AG04449 (cell line): Measurements from ENCODE around the gene CRYBB2.

Experiments
- CTCF ChIA-PET: fragments of 350-600 bp; formaldehyde crosslinking; extraction: SDS; loops from one replicate; lab custom pipeline; 2021; ENCODE audit warnings: antibody characterized with exemption; lab: Yijun Ruan, JAX
- POLR2A ChIA-PET: fragments of 400-600, 350-600 bp; formaldehyde crosslinking; extraction: SDS; loops from one replicate; lab custom pipeline; 2020; ENCODE audit warnings: antibody characterized with exemption, inconsistent platforms; lab: Yijun Ruan, JAX
- DNase-seq: peaks from one replicate; pipeline ENCODE4 v3.0.0-alpha.2; 2010; ENCODE audit warnings: low read depth, low spot score
- H3K4me3 ChIP-seq: 2 replicates; pipeline ENCODE4 v1.5.1; 2011; ENCODE audit warnings: low read depth, mild to moderate bottlenecking, control low read depth, low read length
- CTCF ChIP-seq: IDR thresholded peaks from one replicate; pipeline ENCODE4 v1.5.1; 2011; ENCODE audit warnings: mild to moderate bottlenecking, moderate library complexity, low read length, control low read depth, inconsistent platforms; ENCODE audit not compliant: insufficient read depth; ENCODE audit errors: missing control alignments

The CRYBB2 gene

GRCh38 chr22:25183949-25184619 is 35.4 kb upstream of the CRYBB2 start:
- H3K4me3 ChIP-seq: no peak overlapping the region
- DNase-seq: no peak
- POLR2A ChIA-PET: no interaction called here
- no peak for TF ChIP-seq CTCF
- CTCF ChIA-PET: no interaction called here

- CTCF ChIA-PET: interaction anchor here (0.6 to 1.1 kb wide), 2 partner anchors 16 to 684 kb away, joined by 3 to 5 read pairs; no protein-coding TSS in a partner anchor
- no peak for DNase-seq
- TF ChIP-seq CTCF: no peak
- POLR2A ChIA-PET: no interaction called here
- H3K4me3 ChIP-seq: no peak overlapping the region
Measured at GRCh38 chr22:25186140-25186539, 33.3 kb upstream of the CRYBB2 start.

DNA sequence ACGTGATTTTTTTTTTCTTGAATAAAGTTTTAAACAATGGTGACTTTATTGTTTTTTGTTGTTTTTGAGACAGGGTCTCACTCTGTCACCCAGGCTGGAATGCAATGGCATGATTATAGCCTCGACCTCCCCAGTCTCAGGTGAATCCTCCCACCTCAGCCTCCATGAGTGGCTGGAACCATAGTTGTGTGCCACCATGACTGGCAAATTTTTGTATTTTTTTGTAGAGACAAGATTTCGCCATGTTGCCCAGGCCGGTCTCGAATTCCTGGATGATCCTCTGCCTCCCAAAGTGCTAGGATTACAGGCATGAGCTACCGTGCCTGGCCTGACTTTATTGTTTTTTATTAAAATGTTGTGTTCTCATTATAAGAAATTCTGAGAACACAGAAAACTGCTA is 32.0 kb upstream of the CRYBB2 start:
- CTCF ChIA-PET: interaction anchor here (1.7 kb wide), 1 partner anchor 15 kb away, joined by 6 read pairs; no protein-coding TSS in a partner anchor

DNA sequence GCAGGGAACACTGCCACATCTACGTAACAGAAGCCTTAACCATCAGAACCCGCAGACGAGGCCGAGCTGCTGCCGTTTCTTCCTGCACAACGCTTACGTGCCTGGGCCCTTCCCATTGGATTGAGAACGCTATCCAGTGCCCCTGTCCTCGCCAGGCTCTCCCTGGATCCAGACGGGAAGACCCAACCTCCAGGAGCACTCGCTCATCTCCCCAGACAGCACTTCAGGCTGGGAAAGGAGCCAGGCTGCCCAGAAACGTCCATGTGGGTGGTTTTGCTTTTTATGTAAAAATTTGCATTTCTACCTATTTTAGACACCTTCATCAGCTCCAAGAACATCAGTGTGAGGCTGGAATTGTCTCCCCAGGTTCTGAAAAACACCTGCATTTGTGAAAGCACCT is 27.0 kb upstream of the CRYBB2 start:
- TF ChIP-seq CTCF: no peak
- ChIA-PET POLR2A (no interaction called here), CTCF (interaction anchor here (1.8 kb wide), 1 partner anchor 10 kb away, joined by 10 read pairs; no protein-coding TSS in a partner anchor)
- no peak for DNase-seq
- H3K4me3 ChIP-seq: no peak overlapping the region

More for the DNA sequence above, 32.0 kb upstream of the CRYBB2 start:
- no peak overlapping the region for H3K4me3 ChIP-seq
- POLR2A ChIA-PET: no interaction called here
- no peak for DNase-seq
- TF ChIP-seq CTCF: no peak

- no peak for TF ChIP-seq CTCF
- DNase-seq: no peak
- H3K4me3 ChIP-seq: no peak overlapping the region
- POLR2A ChIA-PET: no interaction called here
- CTCF ChIA-PET: interaction anchor here (1.8 kb wide), 1 partner anchor 9 kb away, joined by 10 read pairs; no protein-coding TSS in a partner anchor
Measured at GRCh38 chr22:25193130-25193529, 26.3 kb upstream of the CRYBB2 start.

- CTCF ChIA-PET: interaction anchor here (1.8 kb wide), 1 partner anchor 9 kb away, joined by 10 read pairs; no protein-coding TSS in a partner anchor
- TF ChIP-seq CTCF: no peak
- DNase-seq: no peak
- H3K4me3 ChIP-seq: no peak overlapping the region
- POLR2A ChIA-PET: no interaction called here
Measured at GRCh38 chr22:25193548-25193947, 25.9 kb upstream of the CRYBB2 start.
